ENCODE measurements around the gene KCNMA1. TPM values are rescaled to one million over a fixed set of nuclear protein-coding genes. Genes with fewer than 3 reads are reported as not detected.

KCNMA1 gene
- polyA plus RNA-seq, 1 experiment: 21.4 TPM

- Histone ChIP-seq H3K36me3 (ENCODE audit: control insufficient read depth, insufficient read depth, low read length) (no peaks in the 10 kb centered on the region), H3K4me3 (ENCODE audit: low read depth, low read length) (no peak overlapping the region), H3K27me3 (ENCODE audit: control insufficient read depth, insufficient read depth, low read length) (no peaks in the 10 kb centered on the region)
- DNase-seq (ENCODE audit: low read depth): no peak
- no peak for TF ChIP-seq CTCF (IDR thresholded peaks at IDR 0.05; ENCODE audit: insufficient read depth, low read depth, low read length)
- CTCF ChIA-PET: interaction anchor here (1.0 kb wide), 1 partner anchor 10 kb away, joined by 3 read pairs; no protein-coding TSS in a partner anchor
- POLR2A ChIA-PET: no interaction called here
Measured at GRCh38 chr10:76925636-76926405, 711.8 kb downstream of the KCNMA1 start.

DNA sequence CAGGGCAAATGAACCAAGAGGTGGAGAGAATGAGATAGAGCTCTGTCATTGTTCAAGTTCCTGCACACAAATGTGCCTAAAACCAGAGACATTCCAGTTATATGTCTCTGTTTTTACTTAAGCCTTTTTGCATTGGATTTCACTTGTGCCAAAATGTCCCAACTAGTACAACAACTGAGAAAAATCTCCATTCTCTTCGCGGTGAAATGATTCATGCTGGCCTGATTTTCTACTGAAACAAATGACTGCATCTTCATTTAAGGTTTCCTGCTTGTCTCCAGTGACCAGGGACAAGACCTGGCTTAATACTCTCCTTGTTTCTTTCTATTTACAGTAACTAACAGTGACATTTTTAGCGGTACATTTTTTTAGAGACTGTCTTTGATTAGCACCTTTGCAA is 714.9 kb downstream of the KCNMA1 start:
- DNase-seq (ENCODE audit: low read depth): no peak
- CTCF ChIA-PET: interaction anchor here (1.7 kb wide), 1 partner anchor 17 kb away, joined by 4 read pairs; no protein-coding TSS in a partner anchor

DNA sequence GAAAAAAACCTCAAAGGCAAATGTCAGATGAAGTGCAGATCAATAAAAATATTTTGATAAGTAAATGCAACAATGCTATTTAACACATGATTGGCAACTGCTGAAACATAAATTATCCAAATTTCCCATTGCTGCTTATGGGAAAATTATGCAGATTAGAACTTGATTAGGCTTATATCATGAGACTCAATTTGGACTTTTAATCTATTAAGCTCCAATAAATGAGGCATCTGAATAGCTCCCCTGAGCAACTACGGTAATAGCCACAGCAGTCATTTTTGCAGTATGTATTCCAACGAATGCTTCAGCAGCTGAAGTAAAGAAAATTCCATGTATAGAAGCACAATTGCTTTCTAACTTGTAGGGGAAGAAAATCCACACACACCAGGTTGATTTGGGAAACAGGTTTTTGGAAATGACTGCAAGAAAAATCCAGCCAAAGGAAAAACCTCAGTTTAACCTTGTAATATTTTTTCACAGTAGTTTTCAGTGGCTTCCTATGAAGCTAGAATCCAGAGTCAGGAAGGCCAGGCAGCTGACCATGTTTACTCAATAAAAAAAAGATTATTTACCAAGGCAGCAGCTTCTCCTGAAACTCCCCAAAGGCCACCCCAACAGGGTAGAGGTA is 716.1 kb downstream of the KCNMA1 start:
- Histone ChIP-seq H3K36me3 (ENCODE audit: control insufficient read depth, insufficient read depth, low read length) (no peaks in the 10 kb centered on the region), H3K27me3 (ENCODE audit: control insufficient read depth, insufficient read depth, low read length) (no peaks in the 10 kb centered on the region), H3K4me3 (ENCODE audit: low read depth, low read length) (no peak overlapping the region)
- ChIA-PET POLR2A (no interaction called here), CTCF (interaction anchor here (0.6 kb wide), 1 partner anchor 984 kb away, joined by 3 read pairs; no protein-coding TSS in a partner anchor)
- no peak for DNase-seq (ENCODE audit: low read depth)
- TF ChIP-seq CTCF (IDR thresholded peaks at IDR 0.05; ENCODE audit: insufficient read depth, low read depth, low read length): no peak

More for the DNA sequence above, 714.9 kb downstream of the KCNMA1 start:
- Histone ChIP-seq H3K27me3 (ENCODE audit: control insufficient read depth, insufficient read depth, low read length) (no peaks in the 10 kb centered on the region), H3K36me3 (ENCODE audit: control insufficient read depth, insufficient read depth, low read length) (no peaks in the 10 kb centered on the region), H3K4me3 (ENCODE audit: low read depth, low read length) (no peak overlapping the region)
- TF ChIP-seq CTCF (IDR thresholded peaks at IDR 0.05; ENCODE audit: insufficient read depth, low read depth, low read length): no peak
- POLR2A ChIA-PET: no interaction called here

- ChIA-PET POLR2A (no interaction called here), CTCF (no interaction called here)
- Histone ChIP-seq H3K27me3 (ENCODE audit: control insufficient read depth, insufficient read depth, low read length) (no peaks in the 10 kb centered on the region), H3K4me3 (ENCODE audit: low read depth, low read length) (no peak overlapping the region), H3K36me3 (ENCODE audit: control insufficient read depth, insufficient read depth, low read length) (no peaks in the 10 kb centered on the region)
- DNase-seq (ENCODE audit: low read depth): no peak
- TF ChIP-seq CTCF (IDR thresholded peaks at IDR 0.05; ENCODE audit: insufficient read depth, low read depth, low read length): no peak
Measured at GRCh38 chr10:76920581-76920980, 717.0 kb downstream of the KCNMA1 start.

DNA sequence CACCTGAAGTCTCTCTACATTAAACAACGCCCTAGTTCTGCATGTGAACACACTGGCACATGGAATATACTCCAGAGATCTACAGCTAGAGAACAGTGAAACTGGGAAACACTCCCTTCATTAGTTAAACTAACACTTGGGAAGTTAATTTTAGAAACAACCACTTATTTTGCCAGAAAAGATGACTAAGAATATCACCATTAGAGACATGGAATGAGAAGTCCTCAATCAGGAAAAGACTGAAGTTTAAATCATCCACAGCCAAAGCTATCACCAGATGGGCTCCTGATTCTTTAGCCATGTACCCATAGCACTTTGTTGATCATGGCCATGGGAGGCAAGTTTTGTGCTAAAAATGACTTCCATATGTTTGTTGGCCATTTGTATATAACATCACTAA is 719.5 kb downstream of the KCNMA1 start:
- no peak overlapping the region for H3K4me3 ChIP-seq (ENCODE audit: low read depth, low read length)
- POLR2A ChIA-PET: no interaction called here
- no peak for DNase-seq (ENCODE audit: low read depth)
- H3K27me3 ChIP-seq (ENCODE audit: control insufficient read depth, insufficient read depth, low read length): no peaks in the 10 kb centered on the region
- H3K36me3 ChIP-seq (ENCODE audit: control insufficient read depth, insufficient read depth, low read length): no peaks in the 10 kb centered on the region
- TF ChIP-seq CTCF (IDR thresholded peaks at IDR 0.05; ENCODE audit: insufficient read depth, low read depth, low read length): no peak
- CTCF ChIA-PET: interaction anchor here (0.6 kb wide), 1 partner anchor 564 kb away, joined by 3 read pairs; no protein-coding TSS in a partner anchor
